Activated naive CD4-positive, alpha-beta T cell (primary cell): ENCODE results near the gene OCA2.
"Not testable (repeated sequence)": the region's sequence is repeated elsewhere in the genome, so short reads cannot be mapped to it uniquely, and the experiment has no call there.

Experiments used
- DNase-seq, 4 experiments: peaks; one replicate each; lab custom pipeline; 2025; lab: John Stamatoyannopoulos, UW

OCA2 gene

GRCh38 chr15:28023422-28023821 lies 75.7 kb downstream of the OCA2 start:
- DNase-seq = no peak

GRCh38 chr15:28022961-28023360 lies 76.2 kb downstream of the OCA2 start:
- no peak for DNase-seq

DNA sequence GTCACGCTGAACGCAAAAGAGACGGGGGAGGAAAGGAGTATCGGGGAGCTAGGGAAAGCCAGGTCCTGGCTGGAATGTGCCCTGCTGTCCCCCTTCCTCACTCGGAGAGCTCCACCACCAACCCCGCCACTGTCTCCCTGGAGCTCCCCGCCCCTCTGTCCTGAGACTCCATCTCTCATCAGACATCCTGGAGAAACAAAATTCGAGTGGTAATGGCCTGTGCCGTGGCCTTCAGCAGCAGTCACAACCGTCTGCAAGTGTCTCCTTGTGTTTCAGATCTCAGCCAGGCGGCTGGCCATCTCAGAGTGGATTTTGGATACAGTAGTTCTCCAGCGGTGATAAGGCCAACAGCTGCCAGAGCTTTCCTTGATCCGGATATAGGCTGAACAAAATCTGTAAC lies 76.9 kb downstream of the OCA2 start:
- DNase-seq = no peak

GRCh38 chr15:28021281-28022039 lies 77.7 kb downstream of the OCA2 start:
- no peak for DNase-seq

DNA sequence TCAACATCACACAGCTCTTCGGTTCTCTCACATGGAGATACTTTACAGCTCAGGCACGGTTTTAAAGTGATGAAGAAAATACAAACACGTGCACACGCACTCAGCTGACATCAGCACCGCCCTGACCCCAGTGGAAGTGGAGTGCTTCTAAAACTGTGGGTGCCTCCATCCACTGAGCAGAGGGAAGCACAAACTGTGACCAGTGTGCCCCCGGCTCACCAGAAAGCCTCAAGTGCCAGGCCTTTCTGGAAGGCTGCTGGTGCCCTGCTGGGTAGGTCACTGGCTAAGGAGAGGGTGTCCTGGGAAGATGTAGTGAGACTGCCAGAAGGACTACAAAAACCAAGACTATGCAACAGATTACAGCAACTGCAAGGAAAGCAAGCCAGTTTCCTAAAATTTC lies 78.5 kb downstream of the OCA2 start:
- DNase-seq = no peak

DNA sequence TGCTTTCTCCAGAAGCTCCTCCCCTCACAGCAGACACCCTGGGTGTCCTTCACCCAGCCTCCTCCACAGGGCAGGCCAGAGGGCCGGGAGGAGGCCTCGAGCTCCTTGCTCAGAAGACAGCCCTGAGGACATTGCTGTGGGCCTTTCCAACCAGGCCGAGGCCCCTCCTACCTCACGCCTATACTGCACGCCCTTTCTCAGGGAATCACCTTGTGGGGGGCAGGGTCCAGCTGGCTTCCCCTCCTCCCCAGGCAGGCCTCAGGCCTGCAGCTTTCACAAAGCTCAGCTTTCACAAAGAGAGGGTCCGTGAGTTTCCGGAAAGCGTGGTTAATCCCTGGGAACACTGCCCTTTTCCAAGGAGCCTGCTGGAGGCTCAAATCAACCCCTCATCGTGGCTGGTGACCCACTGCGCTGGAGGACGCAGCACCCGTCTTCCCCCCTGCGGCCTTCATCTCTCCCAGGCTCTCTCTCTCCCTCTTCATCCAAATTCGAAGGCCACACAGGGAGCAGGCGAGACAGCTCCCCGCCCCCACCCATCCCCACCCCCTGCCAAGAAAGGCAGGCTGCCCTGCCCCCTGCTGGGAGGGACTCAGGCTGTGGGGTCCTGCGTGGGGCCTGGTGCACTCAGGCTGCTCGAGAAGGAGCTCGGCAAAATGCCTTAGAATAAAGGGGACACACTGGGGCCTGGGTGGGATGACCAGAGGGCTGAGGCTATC lies 79.4 kb downstream of the OCA2 start:
- no peak for DNase-seq

GRCh38 chr15:28018291-28019044 lies 80.6 kb downstream of the OCA2 start:
- no peak for DNase-seq

- DNase-seq = no peak
These were observed 81.6 kb downstream of the OCA2 start for GRCh38 chr15:28017423-28017924.

- DNase-seq = no peak
These were observed 83.3 kb downstream of the OCA2 start for GRCh38 chr15:28015855-28016254.

DNA sequence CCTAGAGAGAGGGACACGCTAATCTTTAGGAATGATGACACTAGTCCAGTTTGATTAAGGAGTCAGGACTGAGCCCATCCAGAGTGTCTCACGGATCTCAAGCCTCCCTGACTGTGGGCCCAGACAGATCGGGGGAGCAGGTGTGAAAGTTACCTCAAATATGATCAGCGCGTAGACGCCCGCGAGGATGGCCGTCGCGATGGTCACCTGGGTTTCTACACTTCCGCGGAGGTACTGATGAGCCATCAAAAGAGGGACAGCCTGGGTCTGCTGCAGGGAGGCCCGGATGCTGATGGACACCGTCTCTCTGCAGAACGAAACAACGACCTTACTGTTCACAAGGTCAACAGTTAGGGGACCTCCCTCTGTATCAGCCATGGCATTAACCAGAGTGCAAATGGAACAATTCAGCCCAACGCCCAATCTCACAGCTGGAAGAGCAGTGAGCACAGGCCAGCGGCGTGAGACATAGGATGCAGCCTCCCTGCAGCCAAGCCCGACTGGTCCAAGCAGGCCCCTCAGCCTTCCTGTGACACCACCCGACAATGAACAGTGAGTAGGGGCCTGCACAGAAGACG lies 84.4 kb downstream of the OCA2 start:
- DNase-seq = no peak

- DNase-seq = no peak
These were observed 85.1 kb downstream of the OCA2 start for GRCh38 chr15:28013976-28014375.

GRCh38 chr15:28013480-28013879 lies 85.6 kb downstream of the OCA2 start:
- DNase-seq = no peak

- no peak for DNase-seq
These were observed 86.9 kb downstream of the OCA2 start for GRCh38 chr15:28012231-28012630.

- DNase-seq = not testable (repeated sequence)
These were observed 90.9 kb downstream of the OCA2 start for GRCh38 chr15:28008175-28008574.

GRCh38 chr15:28006116-28006905 lies 92.8 kb downstream of the OCA2 start:
- no peak for DNase-seq

GRCh38 chr15:28005004-28005527 lies 94.0 kb downstream of the OCA2 start:
- DNase-seq = no peak

DNA sequence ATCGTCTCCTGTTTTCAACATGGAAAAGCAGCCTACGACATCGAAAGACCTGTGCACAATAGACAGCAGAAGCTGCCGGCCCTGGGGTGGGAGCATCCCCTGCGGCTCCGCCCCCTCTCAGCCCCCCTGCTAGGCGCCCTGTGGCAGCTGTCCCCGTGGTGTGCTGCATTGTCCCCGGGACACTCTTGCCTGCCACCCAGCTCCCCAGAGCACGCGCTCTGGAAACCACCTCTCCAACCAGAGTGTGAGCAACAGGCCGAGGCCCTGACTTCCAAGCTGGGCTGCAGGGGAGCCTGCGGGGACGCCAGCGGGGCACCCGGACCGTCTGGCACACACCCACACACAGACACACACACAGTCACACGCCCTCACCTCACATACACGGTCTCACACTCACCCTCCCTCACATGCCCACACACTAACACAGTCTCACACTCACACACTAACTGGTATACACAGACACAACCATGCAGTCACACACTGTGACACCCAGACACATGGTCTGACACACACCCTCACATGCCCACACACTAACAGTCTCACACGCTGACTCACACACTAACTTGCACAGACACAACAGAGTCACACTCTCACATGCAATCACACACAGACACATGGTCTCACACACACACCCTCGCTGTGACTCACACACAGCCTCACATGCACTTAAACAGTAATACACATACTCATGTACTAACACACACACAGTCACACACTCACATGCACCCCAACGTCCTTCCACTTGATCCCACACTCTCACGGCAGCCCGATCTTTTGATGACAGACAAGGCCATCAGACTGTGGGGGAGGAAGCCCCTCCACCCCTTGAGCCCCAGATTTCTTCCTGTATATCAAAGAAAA lies 94.7 kb downstream of the OCA2 start:
- DNase-seq = no peak

- DNase-seq = no peak
These were observed 95.6 kb downstream of the OCA2 start for GRCh38 chr15:28003302-28004037.

DNA sequence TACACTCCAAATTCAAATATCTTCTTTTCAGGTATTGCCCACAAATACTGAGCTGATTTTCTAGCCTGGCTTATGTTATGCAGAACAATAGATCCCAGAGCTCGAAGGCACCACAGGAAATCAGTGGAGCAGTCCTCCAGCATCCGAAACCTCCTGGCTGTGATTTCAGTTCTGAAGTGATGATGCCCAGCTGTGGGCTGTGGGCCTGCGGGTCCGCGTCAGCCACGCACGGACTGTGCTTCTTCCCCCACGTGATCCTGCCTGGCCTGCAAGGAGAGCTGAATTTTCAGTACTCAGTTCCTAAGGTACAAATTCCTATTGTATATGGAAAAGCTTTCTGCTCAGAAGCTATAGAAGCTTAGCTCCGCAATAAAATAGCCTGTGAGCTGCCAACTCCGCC lies 96.2 kb downstream of the OCA2 start:
- DNase-seq = no peak
